ENCODE measurements around the gene TEX53. TPM values are rescaled to one million over a fixed set of nuclear protein-coding genes. Genes with fewer than 3 reads are reported as not detected.

TEX53 gene
- total RNA-seq, 4 donors from 2014 or later, result not detected

DNA sequence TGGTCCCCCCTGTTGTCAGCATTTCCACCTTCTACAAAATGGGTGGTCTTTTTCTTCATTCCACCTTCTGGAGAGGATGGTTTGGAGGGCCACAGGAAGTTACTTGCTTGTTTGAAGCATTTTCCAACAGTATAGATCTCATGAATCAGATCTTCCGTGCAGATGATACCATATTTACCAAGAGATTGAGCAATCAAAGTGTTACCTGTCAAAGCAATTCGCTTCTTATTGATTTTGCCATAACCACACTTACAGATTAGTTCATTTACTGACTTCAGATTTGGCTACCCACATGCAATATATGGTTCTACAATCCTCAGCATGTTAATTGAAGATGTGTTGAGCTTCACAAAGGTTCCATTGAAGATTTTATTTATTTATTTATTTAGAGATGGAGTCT, 38.3 kb upstream of the TEX53 start:
- Histone ChIP-seq H3K27me3 (no peaks in the 10 kb centered on the region), H3K9me3 (peaks cover 0 to 11% (median 0%) of the 10 kb centered on the region in 4 donors), H3K36me3 (no peaks in the 10 kb centered on the region), H3K4me1 (no peaks in the 10 kb centered on the region), H3K4me3 (no peak overlapping the region), H3K27ac (no peak overlapping the region)
- 88 to 92% methylated on average over 2 of the region's 2 CpGs for WGBS, 2 donors
- no peak for DNase-seq (ENCODE audit: low spot score in 2 of 2)
- TF ChIP-seq POLR2A (IDR thresholded peaks at IDR 0.05) (no peak), CTCF (IDR thresholded peaks at IDR 0.05) (no peak), EP300 (IDR thresholded peaks at IDR 0.05) (no peak)

DNA sequence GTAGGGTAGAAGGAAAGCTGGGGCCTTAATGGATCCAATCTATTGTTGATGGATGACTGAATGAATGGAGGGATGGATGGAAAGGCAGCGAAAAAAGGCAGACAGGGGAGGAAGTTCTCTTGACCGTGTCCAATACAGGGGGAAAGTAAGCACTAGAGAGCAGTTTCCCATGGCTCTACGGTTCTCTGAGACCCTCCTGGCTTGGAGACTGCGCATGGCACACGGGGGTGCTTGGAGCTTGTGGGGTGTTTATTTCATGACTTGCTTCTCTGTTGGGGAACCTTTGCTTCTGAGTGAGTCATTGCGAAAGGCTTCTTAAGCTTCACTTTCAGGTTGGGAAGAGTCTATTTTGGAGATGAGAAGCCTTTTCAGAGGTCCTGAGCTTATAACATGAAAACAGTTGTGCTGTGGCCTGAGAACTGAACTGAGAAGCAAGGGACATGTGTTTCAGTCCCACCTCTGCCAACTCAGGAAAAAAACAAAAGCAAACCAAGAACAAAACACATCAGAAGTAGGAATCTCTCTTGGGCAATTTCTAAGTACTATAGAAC, 37.2 kb upstream of the TEX53 start:
- H3K27ac ChIP-seq, result no peak overlapping the region
- H3K9me3 ChIP-seq, result peaks cover 0 to 4% (median 0%) of the 10 kb centered on the region in 4 donors
- no peaks in the 10 kb centered on the region for H3K4me1 ChIP-seq
- no peak overlapping the region for H3K4me3 ChIP-seq
- TF ChIP-seq CTCF (IDR thresholded peaks at IDR 0.05) (no peak), EP300 (IDR thresholded peaks at IDR 0.05) (no peak), POLR2A (IDR thresholded peaks at IDR 0.05) (no peak)
- no peaks in the 10 kb centered on the region for H3K27me3 ChIP-seq
- 90 to 94% methylated on average over 6 of the region's 6 CpGs for WGBS, 2 donors
- H3K36me3 ChIP-seq, result no peaks in the 10 kb centered on the region
- DNase-seq (ENCODE audit: low spot score in 2 of 2), result no peak

GRCh38 chr9:114694146-114694545, 36.5 kb upstream of the TEX53 start:
- Histone ChIP-seq H3K36me3 (no peaks in the 10 kb centered on the region), H3K4me3 (no peak overlapping the region), H3K27ac (no peak overlapping the region), H3K27me3 (no peaks in the 10 kb centered on the region), H3K9me3 (no peaks in the 10 kb centered on the region), H3K4me1 (no peaks in the 10 kb centered on the region)
- TF ChIP-seq POLR2A (IDR thresholded peaks at IDR 0.05) (no peak), CTCF (IDR thresholded peaks at IDR 0.05) (no peak), EP300 (IDR thresholded peaks at IDR 0.05) (no peak)
- WGBS, 2 donors, result 69 to 85% methylated on average over 2 of the region's 2 CpGs
- no peak for DNase-seq (ENCODE audit: low spot score in 2 of 2)

DNA sequence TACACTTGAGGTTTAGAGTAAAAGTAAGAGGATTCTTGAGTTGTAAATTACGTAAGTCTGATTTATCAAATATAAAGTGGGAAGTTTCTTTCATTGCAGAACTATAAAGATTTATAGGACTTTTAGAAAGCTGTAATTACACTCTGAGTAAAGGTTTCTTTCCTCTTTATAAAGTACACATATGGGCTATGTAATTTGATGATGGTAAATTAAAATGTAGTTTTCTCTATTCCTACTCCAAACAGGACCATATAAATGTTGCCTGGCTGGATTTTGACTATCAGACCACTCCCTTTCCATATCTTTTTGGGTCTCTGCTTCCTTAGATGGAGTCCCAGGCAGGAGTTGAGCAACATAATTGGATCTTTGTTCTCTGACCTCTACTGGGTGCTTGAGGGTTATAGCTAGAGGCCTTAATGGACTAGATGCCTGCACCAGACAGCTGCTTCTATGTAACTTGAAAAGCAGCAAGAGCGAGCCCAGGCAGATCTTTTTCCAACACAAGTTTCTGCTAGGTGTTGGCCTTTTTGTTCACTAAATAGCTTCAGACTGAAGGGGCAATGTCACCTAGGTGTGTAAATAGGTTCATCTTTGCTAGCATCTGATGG, 35.7 kb upstream of the TEX53 start:
- no peak for DNase-seq (ENCODE audit: low spot score in 2 of 2)
- no peak overlapping the region for H3K4me3 ChIP-seq
- H3K36me3 ChIP-seq, result no peaks in the 10 kb centered on the region
- H3K27ac ChIP-seq, result no peak overlapping the region
- 55 to 62% methylated on average over 2 of the region's 2 CpGs for WGBS, 2 donors
- no peaks in the 10 kb centered on the region for H3K27me3 ChIP-seq
- TF ChIP-seq POLR2A (IDR thresholded peaks at IDR 0.05) (no peak), EP300 (IDR thresholded peaks at IDR 0.05) (no peak), CTCF (IDR thresholded peaks at IDR 0.05) (no peak)
- no peaks in the 10 kb centered on the region for H3K9me3 ChIP-seq
- H3K4me1 ChIP-seq, result no peaks in the 10 kb centered on the region

- no peaks in the 10 kb centered on the region for H3K27me3 ChIP-seq
- no peak overlapping the region for H3K27ac ChIP-seq
- no peaks in the 10 kb centered on the region for H3K9me3 ChIP-seq
- H3K4me3 ChIP-seq, result no peak overlapping the region
- DNase-seq (ENCODE audit: low spot score in 2 of 2), result no peak
- H3K4me1 ChIP-seq, result no peaks in the 10 kb centered on the region
- no peaks in the 10 kb centered on the region for H3K36me3 ChIP-seq
- TF ChIP-seq EP300 (IDR thresholded peaks at IDR 0.05) (no peak), CTCF (IDR thresholded peaks at IDR 0.05) (no peak), POLR2A (IDR thresholded peaks at IDR 0.05) (no peak)
Measured at GRCh38 chr9:114691956-114692295, 34.3 kb upstream of the TEX53 start.
